ENCODE data around the gene MED31. TPM values are rescaled to one million over a fixed set of nuclear protein-coding genes. Genes with fewer than 3 reads are reported as not detected.
A peak's percentile ranks its signal among the peaks of the same experiment; 100 is the strongest.
"Not testable (repeated sequence)": the region's sequence is repeated elsewhere in the genome, so short reads cannot be mapped to it uniquely, and the experiment has no call there.

MED31 gene
- total RNA-seq, 2 experiments from 2014 or later: 18.3 TPM

DNA sequence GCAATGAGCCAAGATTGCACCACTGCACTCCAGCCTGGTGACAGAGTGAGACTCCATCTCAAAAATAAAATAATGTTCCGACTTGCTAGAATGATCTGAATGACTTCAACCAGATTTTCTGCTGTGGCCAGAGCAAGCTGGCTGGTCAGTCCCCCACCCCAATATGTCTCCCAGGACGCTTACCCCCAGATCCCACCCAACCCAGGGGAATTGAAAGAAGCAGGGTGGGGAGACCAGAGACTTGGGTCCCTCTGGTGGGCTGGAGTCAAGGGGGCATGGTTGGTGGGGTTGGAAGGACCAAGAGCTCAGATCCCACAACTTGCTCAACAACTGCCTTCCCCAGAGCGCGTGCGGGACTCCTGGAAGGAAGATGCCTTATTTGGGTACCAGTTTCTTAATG, 7.0 kb upstream of the MED31 start:
- H3K27ac Mint-ChIP-seq; DNase-seq; ATAC-seq; H3K9me3 Mint-ChIP-seq (ENCODE audit: low read depth); CTCF ChIA-PET; H3K4me3 Mint-ChIP-seq; H3K36me3 Mint-ChIP-seq: not testable (repeated sequence)
- Mint-ChIP-seq H3K27me3 (peaks cover 50% of the 10 kb centered on the region), H3K4me1 (peaks cover 52% of the 10 kb centered on the region)

DNA sequence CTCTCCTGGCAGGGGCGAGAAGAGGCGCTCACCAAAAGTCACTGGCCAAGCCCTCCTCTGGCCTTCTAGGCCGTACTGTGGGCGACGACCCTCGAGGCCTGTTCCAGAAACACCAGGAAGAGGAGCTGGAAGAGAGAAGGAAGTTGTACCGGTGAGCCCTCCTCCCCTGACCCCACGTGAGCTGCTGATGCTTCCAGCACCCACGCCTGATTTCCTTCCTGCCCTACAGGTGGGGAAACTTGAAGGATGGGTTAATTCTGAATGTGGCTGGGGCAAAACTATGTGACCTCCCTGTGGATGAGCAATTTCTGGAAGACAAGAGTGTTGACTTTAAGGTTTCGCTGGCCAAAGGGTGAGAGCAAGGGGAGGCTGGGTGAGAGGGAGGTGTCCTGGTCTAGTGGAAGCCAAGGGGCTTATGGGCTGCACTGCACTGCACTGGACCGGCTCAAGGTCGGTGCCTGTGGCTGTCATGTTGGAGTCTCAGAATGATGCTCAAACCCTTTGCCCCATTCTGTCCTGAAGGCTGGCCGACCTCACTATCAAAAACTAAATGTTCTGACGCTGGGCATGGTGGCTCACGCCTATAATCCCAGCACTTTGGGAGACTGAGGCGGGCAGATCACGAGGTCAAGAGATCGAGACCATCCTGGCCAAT, 6.4 kb upstream of the MED31 start:
- CTCF ChIA-PET: interaction anchor here (0.7 to 1.5 kb wide), 3 partner anchors 9 to 253 kb away, joined by 3 to 5 read pairs (median 4); no protein-coding TSS in a partner anchor
- Mint-ChIP-seq H3K9me3 (ENCODE audit: low read depth) (no peaks in the 10 kb centered on the region), H3K4me1 (peaks cover 57% of the 10 kb centered on the region), H3K27ac (peak overlapping the region; percentile 52), H3K4me3 (peak overlapping the region; percentile 74), H3K27me3 (peaks cover 47% of the 10 kb centered on the region), H3K36me3 (peaks cover 10% of the 10 kb centered on the region)
- ATAC-seq (no peak), DNase-seq (no peak)

DNA sequence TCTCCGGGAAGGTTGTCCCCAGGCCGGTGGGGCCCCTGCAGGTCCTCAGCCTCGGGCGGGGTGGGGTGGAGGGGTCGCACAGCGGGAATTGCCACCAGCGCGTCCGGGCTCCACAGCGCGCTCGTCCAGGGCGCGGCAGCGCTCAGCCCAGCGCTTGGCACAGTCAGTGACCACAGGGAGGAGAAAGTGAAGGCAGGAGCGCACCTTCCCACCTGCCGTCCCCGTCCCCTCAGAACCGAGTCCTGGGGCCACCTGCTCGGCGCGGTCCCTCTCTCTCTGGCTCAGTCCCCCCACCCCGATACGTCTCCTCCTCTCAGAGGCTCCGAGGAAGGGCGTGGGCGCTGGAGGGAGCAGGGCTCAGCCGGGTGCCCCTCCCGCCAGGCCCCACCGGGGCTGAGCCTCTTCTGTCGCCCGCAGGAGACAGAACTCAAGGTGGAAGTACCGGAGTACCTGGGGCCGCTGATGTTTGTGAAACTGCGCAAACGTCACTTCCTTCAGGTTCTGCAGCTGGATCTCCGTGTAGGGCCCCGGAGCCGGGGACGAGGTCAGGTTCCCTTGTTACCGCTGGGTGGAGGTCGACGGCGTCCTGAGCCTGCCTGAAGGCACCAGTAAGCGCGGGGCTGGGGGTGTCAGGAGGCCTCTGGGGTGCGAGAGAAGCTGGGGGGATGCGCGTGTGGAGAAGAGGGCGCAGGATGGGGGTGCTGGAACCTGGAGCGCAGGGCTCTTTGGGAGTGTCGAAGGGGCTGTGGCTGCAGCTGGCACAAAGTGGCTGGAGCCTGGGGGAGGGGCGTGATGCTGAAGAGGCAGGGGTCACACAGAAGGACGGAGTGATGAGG, 5.6 kb upstream of the MED31 start:
- H3K9me3 Mint-ChIP-seq (ENCODE audit: low read depth); H3K36me3 Mint-ChIP-seq: not testable (repeated sequence)
- ATAC-seq (peak; percentile 74), DNase-seq (peak; percentile 68)
- peaks cover 40% of the 10 kb centered on the region for H3K27me3 Mint-ChIP-seq
- H3K4me3 Mint-ChIP-seq: peak overlapping the region; percentile 74
- CTCF ChIA-PET: interaction anchor here (0.7 to 1.5 kb wide), 3 partner anchors 10 to 253 kb away, joined by 3 to 5 read pairs (median 4); no protein-coding TSS in a partner anchor
- H3K27ac Mint-ChIP-seq: peak overlapping the region; percentile 52
- H3K4me1 Mint-ChIP-seq: peaks cover 59% of the 10 kb centered on the region

DNA sequence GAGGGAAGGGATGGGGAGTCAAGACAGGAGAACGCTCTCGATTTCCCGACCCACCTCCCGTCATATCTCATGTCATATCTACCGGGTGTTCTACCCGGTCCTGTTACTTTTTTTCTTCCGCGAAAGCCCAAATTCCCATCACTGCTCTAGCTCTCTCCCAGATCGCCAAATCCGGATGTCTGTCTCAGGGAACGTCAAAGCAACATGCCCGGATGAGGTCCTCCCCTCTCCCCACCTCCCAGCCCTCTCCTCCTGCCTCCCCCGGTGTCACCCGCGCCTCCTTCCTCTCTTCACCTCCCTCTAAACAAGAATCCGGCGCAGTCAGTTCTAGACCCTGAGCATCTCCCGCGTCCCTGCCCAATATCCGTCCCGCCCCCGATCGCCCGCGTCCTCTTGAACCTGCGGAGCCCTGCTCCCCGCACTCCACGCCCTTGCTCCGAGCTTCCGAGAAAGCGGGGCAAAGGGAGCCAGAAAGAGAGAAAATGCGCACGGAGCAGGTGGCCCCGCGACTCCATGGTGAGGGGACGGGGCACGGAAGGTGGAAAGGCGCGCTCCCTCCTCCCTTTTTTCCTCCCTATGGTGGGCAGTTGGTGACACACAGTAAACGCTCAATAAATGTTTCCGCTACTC, 4.4 kb upstream of the MED31 start:
- Mint-ChIP-seq H3K4me3 (peak overlapping the region; percentile 61), H3K4me1 (peaks cover 52% of the 10 kb centered on the region), H3K27me3 (peaks cover 34% of the 10 kb centered on the region)
- H3K27ac Mint-ChIP-seq; H3K36me3 Mint-ChIP-seq; H3K9me3 Mint-ChIP-seq (ENCODE audit: low read depth); DNase-seq; CTCF ChIA-PET; ATAC-seq: not testable (repeated sequence)

DNA sequence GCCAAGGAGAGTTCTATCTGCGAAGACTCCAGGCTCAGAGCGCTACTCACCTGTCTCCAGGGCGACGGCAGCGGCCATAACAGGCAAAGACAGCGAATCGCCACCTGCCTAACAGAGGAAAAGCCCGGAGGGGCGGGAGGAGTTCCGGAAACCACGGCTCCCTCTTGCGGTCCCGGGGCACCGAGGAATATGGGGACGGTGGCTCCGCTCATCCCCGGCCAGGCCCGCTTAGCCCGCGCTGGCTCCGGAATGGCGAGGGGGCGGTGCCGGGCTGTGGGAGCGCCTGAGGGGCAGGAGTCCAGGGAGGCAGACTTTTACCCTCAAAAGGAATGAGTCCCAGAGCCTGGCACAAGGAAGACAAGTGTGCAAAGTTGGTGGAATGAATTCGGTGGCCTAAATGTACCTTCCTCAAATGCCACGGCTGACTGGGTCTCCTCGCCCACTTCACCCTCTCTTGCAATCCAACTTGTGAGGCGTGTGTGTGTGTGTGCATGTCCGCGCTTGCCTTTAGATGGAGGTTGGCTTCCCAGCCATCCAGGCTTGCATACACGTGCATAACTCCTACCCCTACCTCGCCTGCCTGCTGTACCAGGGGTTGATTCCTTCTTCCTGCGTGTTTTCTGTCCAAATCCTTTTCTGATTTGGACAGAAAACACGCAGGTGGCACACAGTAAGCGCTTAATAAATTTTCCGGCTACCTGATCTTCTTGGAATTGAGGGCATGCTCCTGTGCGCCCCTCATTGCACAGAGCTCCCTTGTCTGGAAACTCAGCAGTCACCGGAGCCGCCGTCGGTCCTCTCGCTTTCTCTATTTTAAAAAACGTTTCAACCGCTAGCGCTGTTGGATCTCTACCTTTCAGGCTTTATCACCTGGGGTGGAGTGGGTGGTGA, 3.7 kb upstream of the MED31 start:
- DNase-seq: no peak
- no peak for ATAC-seq
- H3K4me1 Mint-ChIP-seq: peaks cover 50% of the 10 kb centered on the region
- H3K27ac Mint-ChIP-seq: no peak overlapping the region
- peak overlapping the region; percentile 44 for H3K4me3 Mint-ChIP-seq
- H3K27me3 Mint-ChIP-seq: peaks cover 27% of the 10 kb centered on the region
- H3K36me3 Mint-ChIP-seq: peaks cover 10% of the 10 kb centered on the region
- CTCF ChIA-PET: interaction anchor here (1.4 kb wide), 1 partner anchor 11 kb away, joined by 3 read pairs; no protein-coding TSS in a partner anchor
- no peaks in the 10 kb centered on the region for H3K9me3 Mint-ChIP-seq (ENCODE audit: low read depth)

DNA sequence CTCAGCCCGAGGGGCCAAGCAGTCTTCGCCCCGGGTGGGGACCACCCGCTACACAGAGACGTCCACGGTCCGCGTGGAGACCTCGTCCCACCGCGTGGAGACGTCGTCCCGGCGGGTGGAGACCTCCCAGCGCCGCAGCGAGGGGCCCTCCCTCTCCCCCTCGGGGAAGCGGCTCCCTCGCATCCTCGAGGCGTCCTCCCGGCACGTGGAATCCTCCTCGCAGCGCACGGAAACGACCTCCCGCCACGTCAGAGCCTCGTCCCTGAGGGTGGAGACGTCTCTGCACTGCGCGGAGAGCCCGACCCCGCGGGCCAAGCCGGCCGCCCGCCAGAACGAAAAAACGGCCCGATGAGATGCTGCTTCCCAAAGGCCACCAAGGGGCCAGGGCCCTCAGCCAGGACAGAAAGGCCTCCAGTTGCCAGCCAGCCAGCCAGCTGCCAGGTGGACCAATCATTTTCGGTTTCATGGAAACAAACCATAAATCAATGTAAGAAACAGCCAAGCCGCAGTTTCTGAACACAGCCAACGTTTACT, 581 bp upstream of the MED31 start:
- CTCF ChIA-PET: interaction anchor here (0.8 to 2.8 kb wide), 4 partner anchors 8 to 179 kb away, joined by 3 to 20 read pairs (median 6); partner anchors contain the start of genes KIAA0753, TXNDC17 and XAF1
- H3K27me3 Mint-ChIP-seq: peaks cover 18% of the 10 kb centered on the region
- peak overlapping the region; percentile 93 for H3K4me3 Mint-ChIP-seq
- H3K36me3 Mint-ChIP-seq: peaks cover 14% of the 10 kb centered on the region
- no peaks in the 10 kb centered on the region for H3K9me3 Mint-ChIP-seq (ENCODE audit: low read depth)
- no peak overlapping the region for H3K27ac Mint-ChIP-seq
- DNase-seq (peak; percentile 59), ATAC-seq (peak; percentile 8)
- H3K4me1 Mint-ChIP-seq: peaks cover 52% of the 10 kb centered on the region

DNA sequence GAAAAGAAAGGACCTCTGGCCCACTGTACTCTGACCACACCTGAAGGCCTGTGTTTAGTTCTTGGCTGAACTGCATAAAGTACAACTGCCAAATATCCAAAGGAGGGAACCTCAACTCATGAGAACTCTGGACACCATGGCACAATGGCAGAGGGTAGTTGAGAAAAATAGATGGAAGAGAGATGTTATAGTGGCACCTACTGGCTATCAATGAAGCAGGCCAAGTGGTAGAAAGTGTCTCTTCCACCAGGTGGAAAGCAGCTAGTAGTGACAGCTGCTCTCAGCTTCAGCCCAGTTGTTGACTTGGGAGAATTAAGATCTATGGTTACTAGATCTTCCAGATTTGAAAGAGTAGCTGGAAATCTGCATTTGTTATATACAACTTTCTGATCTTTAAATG, 3.2 kb downstream of the MED31 start:
- H3K9me3 Mint-ChIP-seq (ENCODE audit: low read depth): no peaks in the 10 kb centered on the region
- H3K4me1 Mint-ChIP-seq: peaks cover 62% of the 10 kb centered on the region
- no peak for ATAC-seq
- H3K27me3 Mint-ChIP-seq: no peaks in the 10 kb centered on the region
- no peak for DNase-seq
- H3K27ac Mint-ChIP-seq: no peak overlapping the region
- no peak overlapping the region for H3K4me3 Mint-ChIP-seq
- H3K36me3 Mint-ChIP-seq: peaks cover 21% of the 10 kb centered on the region
- CTCF ChIA-PET: interaction anchor here (0.7 to 1.4 kb wide), 4 partner anchors 13 to 176 kb away, joined by 3 to 21 read pairs (median 4); no protein-coding TSS in a partner anchor

DNA sequence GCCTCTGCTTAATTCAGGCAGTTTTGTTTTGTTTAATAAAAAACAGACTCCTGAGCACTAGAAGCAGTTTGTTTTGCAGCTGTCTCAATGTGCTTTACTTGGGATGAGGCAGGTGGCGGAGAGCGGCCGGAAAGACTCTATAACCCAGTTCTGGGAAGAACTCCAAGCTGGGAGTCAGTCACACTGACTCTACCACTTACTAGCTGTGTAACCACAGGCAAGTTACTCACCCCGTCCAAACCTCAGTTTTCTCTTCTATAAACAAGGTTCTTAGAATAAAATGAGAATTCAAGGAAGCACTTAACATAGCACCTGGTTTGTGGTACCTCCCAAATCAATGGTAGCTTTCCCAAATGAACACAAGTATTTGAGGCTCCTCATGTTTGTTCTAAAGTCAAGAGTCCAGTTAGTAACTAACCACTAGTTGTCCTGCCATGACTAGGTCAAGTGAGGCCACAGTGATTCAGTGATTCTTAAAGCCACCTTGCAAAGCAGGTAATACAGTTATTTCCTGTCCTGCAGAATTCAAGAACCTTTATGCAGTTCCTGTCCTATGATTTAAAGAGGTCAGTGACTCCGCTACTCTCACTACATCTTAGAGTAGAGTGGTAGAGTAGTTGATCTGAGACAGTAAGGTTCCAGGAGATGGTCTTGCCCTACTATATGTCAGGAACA, 7.8 kb downstream of the MED31 start:
- Mint-ChIP-seq H3K4me1 (peaks cover 61% of the 10 kb centered on the region), H3K27ac (peak overlapping the region; percentile 45), H3K27me3 (no peaks in the 10 kb centered on the region), H3K4me3 (no peak overlapping the region), H3K36me3 (peaks cover 24% of the 10 kb centered on the region), H3K9me3 (ENCODE audit: low read depth) (no peaks in the 10 kb centered on the region)
- no peak for DNase-seq
- CTCF ChIA-PET: interaction anchor here (0.8 kb wide), 1 partner anchor 170 kb away, joined by 3 read pairs; no protein-coding TSS in a partner anchor
- no peak for ATAC-seq

DNA sequence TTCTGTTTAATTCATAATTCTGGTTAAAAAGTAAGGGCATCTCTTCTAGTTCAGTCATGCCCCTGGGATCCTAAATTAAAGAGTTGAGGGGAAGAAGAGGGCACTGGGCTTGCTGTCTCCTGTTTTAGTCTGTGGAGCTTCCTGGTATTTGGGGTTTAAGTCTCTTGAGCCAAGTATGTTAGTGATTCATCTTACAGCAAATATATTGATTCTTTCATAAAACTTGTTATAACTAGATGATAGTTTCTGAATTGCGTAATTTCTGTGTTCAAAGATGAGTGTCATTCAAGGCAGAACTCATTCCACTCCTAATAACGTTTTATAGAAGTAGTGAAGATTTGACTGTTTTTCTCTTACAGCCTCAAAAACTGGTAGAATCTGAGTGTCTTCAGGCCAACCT, 8.8 kb downstream of the MED31 start:
- peak overlapping the region; percentile 57 for H3K27ac Mint-ChIP-seq
- no peak for DNase-seq
- peak overlapping the region; percentile 87 for H3K4me3 Mint-ChIP-seq
- CTCF ChIA-PET: interaction anchor here (3.7 kb wide), 1 partner anchor 8 kb away, joined by 20 read pairs; the partner anchor contains the start of genes C17orf100 and MED31
- H3K4me1 Mint-ChIP-seq: peaks cover 63% of the 10 kb centered on the region
- peaks cover 24% of the 10 kb centered on the region for H3K36me3 Mint-ChIP-seq
- no peak for ATAC-seq
- no peaks in the 10 kb centered on the region for H3K9me3 Mint-ChIP-seq (ENCODE audit: low read depth)
- H3K27me3 Mint-ChIP-seq: no peaks in the 10 kb centered on the region

DNA sequence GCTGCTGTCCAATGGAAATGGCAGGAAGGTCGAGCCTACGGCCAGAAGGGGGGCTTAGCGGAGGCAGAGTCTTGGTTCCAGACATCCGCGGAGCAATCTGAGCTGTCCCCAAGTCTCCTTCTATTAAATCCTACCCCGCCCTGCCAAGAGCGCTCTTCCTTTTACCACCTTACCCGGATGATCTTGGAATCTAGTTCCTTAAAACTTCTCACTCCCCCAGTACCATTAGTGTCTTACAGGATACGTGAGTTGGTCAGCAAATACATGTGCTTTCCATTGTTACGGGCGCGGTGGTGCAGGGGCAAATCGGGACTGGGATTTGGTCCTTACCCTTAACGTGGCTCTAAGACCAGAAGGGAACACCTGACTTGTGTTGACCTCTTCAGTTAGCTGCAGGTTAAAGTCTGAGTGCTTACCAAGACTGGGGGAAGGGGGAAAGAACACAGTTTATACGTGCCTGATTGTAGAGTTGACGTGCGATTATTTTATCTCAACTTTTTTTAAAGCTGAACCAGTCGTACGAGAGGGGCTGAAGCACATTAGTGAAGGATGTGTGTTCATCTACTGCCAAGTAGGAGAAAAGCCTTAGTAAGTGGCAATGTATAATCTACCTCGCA, 10.1 kb downstream of the MED31 start:
- Mint-ChIP-seq H3K9me3 (ENCODE audit: low read depth) (no peaks in the 10 kb centered on the region), H3K4me3 (peak overlapping the region; percentile 87), H3K4me1 (peaks cover 61% of the 10 kb centered on the region), H3K36me3 (peaks cover 20% of the 10 kb centered on the region), H3K27me3 (no peaks in the 10 kb centered on the region), H3K27ac (peak overlapping the region; percentile 91)
- DNase-seq: no peak
- CTCF ChIA-PET: interaction anchor here (1.0 to 3.7 kb wide), 2 partner anchors 9 to 168 kb away, joined by 7 to 20 read pairs; partner anchors contain the start of genes C17orf100 and MED31
- ATAC-seq: peak; percentile 1

DNA sequence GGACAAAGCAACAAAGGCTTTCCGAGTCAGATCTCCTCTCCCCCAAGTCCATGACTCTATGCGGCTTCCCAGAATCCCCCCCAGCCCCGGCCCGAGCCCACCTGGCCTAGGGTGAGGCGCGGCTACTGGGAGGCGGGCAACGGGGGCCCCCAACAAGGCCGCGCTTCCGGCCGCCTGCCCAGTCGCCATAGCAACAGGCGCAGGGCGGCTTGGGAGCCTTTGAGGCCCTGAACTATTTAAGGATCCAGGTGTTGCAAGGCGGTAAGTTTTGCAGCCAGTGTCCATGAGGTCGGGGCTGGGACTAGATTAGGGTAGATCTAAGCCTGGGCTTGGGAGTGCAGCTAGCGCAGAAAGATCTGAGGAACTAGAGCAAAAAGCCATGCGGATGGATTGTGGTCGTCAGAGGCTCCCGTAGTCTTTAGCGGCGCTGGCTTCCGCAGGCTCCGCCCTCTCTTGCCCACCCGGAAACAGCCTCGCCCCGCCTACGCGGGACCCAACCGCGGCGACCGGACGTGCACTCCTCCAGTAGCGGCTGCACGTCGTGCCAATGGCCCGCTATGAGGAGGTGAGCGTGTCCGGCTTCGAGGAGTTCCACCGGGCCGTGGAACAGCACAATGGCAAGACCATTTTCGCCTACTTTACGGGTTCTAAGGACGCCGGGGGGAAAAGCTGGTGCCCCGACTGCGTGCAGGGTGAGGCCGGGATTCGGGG, 10.7 kb downstream of the MED31 start, which contains the start of the genes KIAA0753 and TXNDC17:
Gene KIAA0753, minus strand, starts transcription at position 176 of the 711 bp plus-strand sequence. CDS start 5,608 bp downstream, outside the sequence.
Gene TXNDC17, plus strand, starts transcription at position 525 of the 711 bp plus-strand sequence. Its CDS starts 23 bp downstream, at position 548.
- H3K4me1 Mint-ChIP-seq: peaks cover 58% of the 10 kb centered on the region
- CTCF ChIA-PET: interaction anchor here (1.0 to 3.7 kb wide), 2 partner anchors 10 to 19 kb away, joined by 3 to 20 read pairs; partner anchors contain the start of genes C17orf100 and MED31

More for the DNA sequence above, 10.7 kb downstream of the MED31 start, which contains the start of the genes KIAA0753 and TXNDC17:
- H3K36me3 Mint-ChIP-seq: peaks cover 20% of the 10 kb centered on the region
- peak within 1 kb of the TSS; percentile 87 for H3K4me3 Mint-ChIP-seq
- no peaks in the 10 kb centered on the region for H3K9me3 Mint-ChIP-seq (ENCODE audit: low read depth)
- peak within 1 kb of the TSS; percentile 91 for H3K27ac Mint-ChIP-seq
- H3K27me3 Mint-ChIP-seq: no peaks in the 10 kb centered on the region
- peak; percentile 97 for DNase-seq
- ATAC-seq: peak; percentile 88
